WI38 (cell line): ENCODE measurements around the gene SP6.

ENCODE experiments used
- H3K4me3 ChIP-seq: 2 replicates; pipeline ENCODE4 v1.5.1; 2011; ENCODE audit warnings: low read depth, mild to moderate bottlenecking, control low read depth, low read length
- TF ChIP-seq, protein P1 (sequence below): IDR thresholded peaks from 2 replicates; pipeline ENCODE4 v1.5.1; 2012; ENCODE audit warnings: low read depth, mild to moderate bottlenecking, control low read depth, low read length

Gene SP6

GRCh38 chr17:47844227-47844626 is 6.7 kb downstream of the SP6 start:
- TF ChIP-seq, protein P1, sequence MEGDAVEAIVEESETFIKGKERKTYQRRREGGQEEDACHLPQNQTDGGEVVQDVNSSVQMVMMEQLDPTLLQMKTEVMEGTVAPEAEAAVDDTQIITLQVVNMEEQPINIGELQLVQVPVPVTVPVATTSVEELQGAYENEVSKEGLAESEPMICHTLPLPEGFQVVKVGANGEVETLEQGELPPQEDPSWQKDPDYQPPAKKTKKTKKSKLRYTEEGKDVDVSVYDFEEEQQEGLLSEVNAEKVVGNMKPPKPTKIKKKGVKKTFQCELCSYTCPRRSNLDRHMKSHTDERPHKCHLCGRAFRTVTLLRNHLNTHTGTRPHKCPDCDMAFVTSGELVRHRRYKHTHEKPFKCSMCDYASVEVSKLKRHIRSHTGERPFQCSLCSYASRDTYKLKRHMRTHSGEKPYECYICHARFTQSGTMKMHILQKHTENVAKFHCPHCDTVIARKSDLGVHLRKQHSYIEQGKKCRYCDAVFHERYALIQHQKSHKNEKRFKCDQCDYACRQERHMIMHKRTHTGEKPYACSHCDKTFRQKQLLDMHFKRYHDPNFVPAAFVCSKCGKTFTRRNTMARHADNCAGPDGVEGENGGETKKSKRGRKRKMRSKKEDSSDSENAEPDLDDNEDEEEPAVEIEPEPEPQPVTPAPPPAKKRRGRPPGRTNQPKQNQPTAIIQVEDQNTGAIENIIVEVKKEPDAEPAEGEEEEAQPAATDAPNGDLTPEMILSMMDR = no peak
- no peak overlapping the region for H3K4me3 ChIP-seq

GRCh38 chr17:47843391-47843730 is 7.6 kb downstream of the SP6 start:
- no peak overlapping the region for H3K4me3 ChIP-seq
- TF ChIP-seq, protein P1 = no peak

DNA sequence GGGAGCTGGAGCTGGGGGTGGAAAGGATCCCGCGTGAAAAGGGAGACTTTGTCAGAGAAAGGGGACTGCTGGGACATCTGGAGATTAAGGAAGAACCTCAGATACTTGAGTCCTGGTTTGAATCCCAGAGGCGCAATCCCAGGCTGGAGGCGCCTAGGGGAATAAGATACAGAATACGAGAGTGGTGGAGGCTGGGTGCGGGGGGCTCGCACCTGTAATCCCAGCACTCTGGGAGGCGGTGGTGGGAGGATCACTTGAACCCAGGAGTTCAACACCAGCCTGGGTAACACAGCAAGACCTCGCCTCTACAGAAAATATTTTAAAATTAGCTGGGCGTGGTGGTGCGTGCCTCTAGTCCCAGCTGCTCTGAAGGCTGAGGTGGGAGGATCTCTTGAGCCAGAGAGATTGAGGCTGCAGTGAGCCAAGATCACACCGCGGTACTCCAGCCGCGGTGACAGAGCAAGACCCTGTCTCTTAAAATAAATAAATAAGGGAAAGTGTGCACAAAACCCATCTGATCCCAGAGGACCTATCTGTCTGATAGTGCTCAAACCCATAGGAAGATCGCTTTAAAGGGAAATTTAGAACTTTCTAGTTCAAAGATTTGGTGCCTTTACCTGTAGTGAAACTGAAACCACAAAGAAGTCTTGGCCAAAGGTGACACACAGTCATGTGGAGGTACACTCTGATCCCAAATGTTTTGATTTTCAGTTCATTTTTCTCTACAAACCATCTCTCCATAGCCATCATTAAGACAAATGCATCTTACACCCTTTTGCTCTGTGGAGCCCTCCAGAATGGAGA is 9.3 kb downstream of the SP6 start:
- peak overlapping the region; percentile 88 for H3K4me3 ChIP-seq

DNA sequence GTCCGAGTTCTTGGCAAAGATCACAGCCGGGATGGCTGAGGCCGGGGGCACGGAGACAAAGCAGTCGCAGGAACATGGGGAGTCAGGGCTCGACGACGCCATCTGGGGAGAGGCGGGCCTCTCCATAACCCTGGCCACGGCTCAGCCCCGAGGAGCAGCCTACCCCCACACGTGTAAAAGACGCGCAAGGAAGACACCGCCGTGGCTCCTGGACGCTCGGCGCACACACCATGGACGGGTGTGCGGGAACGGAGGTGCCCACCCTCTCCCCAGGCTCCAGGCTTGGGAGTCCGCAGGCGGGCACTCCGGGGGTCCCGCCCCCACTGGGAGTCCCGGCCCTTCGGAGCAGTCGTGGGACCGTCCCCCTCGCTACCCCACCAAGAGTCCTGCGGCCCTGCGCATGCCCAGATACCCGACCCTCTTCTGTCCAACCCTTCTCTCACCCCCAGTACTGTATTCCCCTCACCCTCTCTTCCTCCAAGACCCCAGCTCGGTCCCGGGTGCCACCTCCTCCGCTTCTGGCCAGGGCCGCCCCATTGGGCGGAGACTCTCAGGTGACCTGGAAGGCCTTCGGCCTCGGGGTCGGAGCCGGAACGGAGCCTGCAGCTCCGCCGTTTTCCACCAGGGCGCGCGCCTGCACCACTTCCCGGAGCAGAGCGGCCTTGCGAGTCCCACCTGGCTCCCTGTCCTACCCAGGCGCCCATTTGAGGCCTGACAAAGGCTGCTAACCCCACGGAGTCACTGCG is 10.0 kb downstream of the SP6 start, which contains the start of gene SCRN2:
Gene SCRN2, minus strand, starts transcription at position 532 of the 746 bp plus-strand sequence. Its CDS starts 430 bp downstream, at position 102.
- TF ChIP-seq, protein P1 = peak; percentile 95
- H3K4me3 ChIP-seq = peak within 1 kb of the TSS; percentile 88

More for the DNA sequence above, 9.3 kb downstream of the SP6 start:
- TF ChIP-seq, protein P1 = no peak

DNA sequence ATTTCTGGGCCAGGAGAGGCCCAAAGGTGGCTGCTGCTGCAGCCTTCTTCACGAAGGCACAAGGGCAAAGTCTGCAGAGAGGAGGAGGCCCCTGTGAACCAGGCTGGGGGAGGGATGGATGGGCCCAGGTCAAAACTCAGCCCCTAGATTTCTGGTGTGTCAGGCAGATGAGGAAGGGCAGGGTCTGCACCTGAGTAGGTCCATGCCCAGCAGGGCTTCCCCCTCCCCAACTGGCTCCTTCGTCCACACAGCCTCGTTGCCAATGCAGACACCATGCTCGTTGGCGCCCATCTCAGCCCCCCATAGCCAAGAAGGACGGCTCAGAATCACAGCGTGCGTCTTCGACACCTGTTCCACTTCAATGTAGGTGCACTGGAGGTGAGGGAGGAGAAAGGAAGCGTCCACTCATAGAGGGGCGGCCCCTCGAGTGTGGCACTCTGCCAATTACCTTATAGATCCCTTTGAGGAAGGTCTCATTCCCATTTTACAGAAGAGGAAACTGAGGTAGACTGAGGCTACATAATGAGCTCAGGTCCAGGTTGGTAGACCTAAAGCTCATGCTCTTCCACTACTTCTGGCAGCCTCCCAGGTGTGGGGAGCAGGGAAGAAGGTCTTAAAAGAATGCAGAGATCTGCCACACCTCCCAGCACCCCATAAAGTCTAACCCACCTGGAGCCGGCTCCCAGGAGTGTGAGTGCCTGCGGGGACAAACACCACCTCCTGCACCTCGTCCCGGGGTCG is 10.8 kb downstream of the SP6 start:
- H3K4me3 ChIP-seq = peak overlapping the region; percentile 88
- TF ChIP-seq, protein P1 = no peak

DNA sequence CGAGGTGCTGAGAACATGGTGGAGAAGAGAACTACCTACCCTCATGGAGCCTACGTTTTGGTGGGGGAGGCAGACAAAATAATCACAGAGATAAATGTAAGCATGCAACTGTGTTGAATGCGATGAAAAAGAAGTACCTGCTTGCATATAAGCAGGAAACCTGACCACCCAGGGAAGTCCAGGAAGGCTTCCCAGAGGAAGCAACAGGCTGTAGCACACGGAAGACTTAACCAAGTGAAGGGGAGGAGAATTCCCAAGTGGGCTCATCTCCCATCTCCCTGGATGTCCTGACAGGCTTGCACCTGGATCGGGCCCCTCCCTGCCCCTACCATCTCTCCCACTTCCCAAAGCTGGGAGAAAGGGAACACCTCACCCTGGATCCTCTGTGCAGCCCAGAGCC is 11.9 kb downstream of the SP6 start:
- H3K4me3 ChIP-seq = no peak overlapping the region
- TF ChIP-seq, protein P1 = no peak
